Astrocyte of the cerebellum (primary cell): ENCODE data around the gene ID2.

Experiments used
- DNase-seq: peaks from one replicate; pipeline ENCODE4 v3.0.0-alpha.2; 2011; ENCODE audit warnings: low read depth
- H3K4me3 ChIP-seq: 2 replicates; pipeline ENCODE4 v1.5.1; 2011; ENCODE audit warnings: mild to moderate bottlenecking, low read depth, low read length, moderate library complexity
- CTCF ChIP-seq: IDR thresholded peaks from 2 replicates; pipeline ENCODE4 v1.5.1; 2012; ENCODE audit warnings: low read length, low read depth, moderate library complexity, mild to moderate bottlenecking; ENCODE audit errors: missing control alignments
- in situ Hi-C: cut with HindIII; loops from 2 replicates; pipeline ENCODE4 v1.10.0; 2017; ENCODE audit warnings: low sequenced_read_pairs

The ID2 gene

GRCh38 chr2:8678731-8679566 lies 2.9 kb upstream of the ID2 start:
- peak; percentile 83 for DNase-seq
- TF ChIP-seq CTCF = no peak
- in situ Hi-C loops = no loop called here
- peak overlapping the region; percentile 40 for H3K4me3 ChIP-seq

- no peak for DNase-seq
- TF ChIP-seq CTCF = no peak
- in situ Hi-C loops = no loop called here
- H3K4me3 ChIP-seq = peak overlapping the region; percentile 40
Measured at GRCh38 chr2:8679567-8679826, 2.4 kb upstream of the ID2 start.

- in situ Hi-C loops = loop anchor here (5.0 to 10.0 kb wide), 2 partner anchors 1265 to 1468 kb away; no protein-coding TSS in a partner anchor
- H3K4me3 ChIP-seq = peak overlapping the region; percentile 40
- DNase-seq = no peak
- TF ChIP-seq CTCF = no peak
Measured at GRCh38 chr2:8679827-8680731, 1.8 kb upstream of the ID2 start.

GRCh38 chr2:8680822-8681760 lies 765 bp upstream of the ID2 start:
- no peak for TF ChIP-seq CTCF
- in situ Hi-C loops = loop anchor here (5.0 to 10.0 kb wide), 2 partner anchors 1266 to 1469 kb away; no protein-coding TSS in a partner anchor
- DNase-seq = no peak
- H3K4me3 ChIP-seq = peak overlapping the region; percentile 46

- DNase-seq = no peak
- H3K4me3 ChIP-seq = peak overlapping the region; percentile 76
- in situ Hi-C loops = loop anchor here (5.0 to 10.0 kb wide), 2 partner anchors 1268 to 1471 kb away; no protein-coding TSS in a partner anchor
- TF ChIP-seq CTCF = no peak
Measured at GRCh38 chr2:8682719-8683667, 1.1 kb downstream of the ID2 start.
